HG02970 (cell line): ENCODE results near the gene AFF1.
"Not testable (repeated sequence)": the region's sequence is repeated elsewhere in the genome, so short reads cannot be mapped to it uniquely, and the experiment has no call there.

Experiments used
- ATAC-seq: cut with Tn5 transposase; IDR thresholded peaks from one replicate; pipeline ENCODE4 v1.9.1; 2021; ENCODE audit warnings: mild to moderate bottlenecking, moderate library complexity, moderate number of reproducible peaks; ENCODE audit not compliant: unreplicated experiment, low FRiP score

AFF1 gene

GRCh38 chr4:87073199-87074120, 138.6 kb downstream of the AFF1 start:
- ATAC-seq, result peak; percentile 81

- ATAC-seq, result no peak
Measured at GRCh38 chr4:87074121-87074488, 139.3 kb downstream of the AFF1 start.

- no peak for ATAC-seq
Measured at GRCh38 chr4:87075876-87076275, 141.1 kb downstream of the AFF1 start.

- no peak for ATAC-seq
Measured at GRCh38 chr4:87076690-87077358, 142.0 kb downstream of the AFF1 start.

GRCh38 chr4:87077914-87078585, 143.2 kb downstream of the AFF1 start:
- ATAC-seq, result no peak

GRCh38 chr4:87078987-87079486, 144.2 kb downstream of the AFF1 start:
- ATAC-seq, result no peak

- ATAC-seq, result no peak
Measured at GRCh38 chr4:87079967-87080366, 145.2 kb downstream of the AFF1 start.

GRCh38 chr4:87080462-87080861, 145.7 kb downstream of the AFF1 start:
- ATAC-seq, result no peak

GRCh38 chr4:87081826-87082225, 147.0 kb downstream of the AFF1 start:
- no peak for ATAC-seq

- ATAC-seq, result not testable (repeated sequence)
Measured at GRCh38 chr4:87085732-87086131, 150.9 kb downstream of the AFF1 start.

GRCh38 chr4:87086143-87086805, 151.5 kb downstream of the AFF1 start:
- no peak for ATAC-seq

- no peak for ATAC-seq
Measured at GRCh38 chr4:87087015-87087414, 152.2 kb downstream of the AFF1 start.

GRCh38 chr4:87087420-87087819, 152.6 kb downstream of the AFF1 start:
- no peak for ATAC-seq

GRCh38 chr4:87088186-87088585, 153.4 kb downstream of the AFF1 start:
- ATAC-seq, result no peak

- ATAC-seq, result no peak
Measured at GRCh38 chr4:87089368-87089767, 154.6 kb downstream of the AFF1 start.

- no peak for ATAC-seq
Measured at GRCh38 chr4:87090305-87090704, 155.5 kb downstream of the AFF1 start.

- no peak for ATAC-seq
Measured at GRCh38 chr4:87092389-87093141, 157.8 kb downstream of the AFF1 start.

- peak; percentile 56 for ATAC-seq
Measured at GRCh38 chr4:87093443-87094123, 158.8 kb downstream of the AFF1 start.

GRCh38 chr4:87097075-87097474, 162.3 kb downstream of the AFF1 start:
- no peak for ATAC-seq
